Endodermal cell (in vitro differentiated cells): Measurements from ENCODE around the gene SSBP2. TPM values are rescaled to one million over a fixed set of nuclear protein-coding genes. Genes with fewer than 3 reads are reported as not detected.

Experiments used
- DNase-seq: peaks from one replicate; pipeline ENCODE4 v3.0.0-alpha.2; 2017
- H3K27ac ChIP-seq: 2 replicates; pipeline ENCODE4 v1.5.1; 2013; ENCODE audit warnings: mild to moderate bottlenecking, low read depth, low read length, moderate library complexity
- H3K27me3 ChIP-seq: 2 replicates; pipeline ENCODE4 v1.6.1; 2013; ENCODE audit warnings: mild to moderate bottlenecking, low read length, moderate library complexity; ENCODE audit not compliant: insufficient read depth, control insufficient read depth, poor library complexity, severe bottlenecking
- H3K36me3 ChIP-seq: 2 replicates; pipeline ENCODE4 v1.7.0; 2013; ENCODE audit warnings: mild to moderate bottlenecking, low read length, moderate library complexity; ENCODE audit not compliant: control insufficient read depth, insufficient read depth
- H3K4me1 ChIP-seq: one replicate; pipeline ENCODE4 v1.7.0; 2013; ENCODE audit warnings: low read length; ENCODE audit not compliant: control insufficient read depth, insufficient read depth
- H3K4me3 ChIP-seq: 2 replicates; pipeline ENCODE4 v1.5.1; 2013; ENCODE audit warnings: mild to moderate bottlenecking, low read length, moderate library complexity
- H3K9ac ChIP-seq: 2 replicates; pipeline ENCODE4 v1.6.1; 2013; ENCODE audit warnings: mild to moderate bottlenecking, low read length, moderate library complexity; ENCODE audit not compliant: poor library complexity, severe bottlenecking; ENCODE audit errors: extremely low read depth
- H3K9me3 ChIP-seq: 2 replicates; pipeline ENCODE4 v1.6.1; 2013; ENCODE audit warnings: mild to moderate bottlenecking, low read length, moderate library complexity; ENCODE audit not compliant: control insufficient read depth
- H3K27ac Mint-ChIP-seq: 2 replicates; pipeline ENCODE4 v1.8.0; 2020; ENCODE audit warnings: mixed read lengths
- H3K27me3 Mint-ChIP-seq: 2 replicates; pipeline ENCODE4 v1.8.0; 2021; ENCODE audit warnings: mild to moderate bottlenecking, mixed read lengths; ENCODE audit not compliant: insufficient read depth
- H3K36me3 Mint-ChIP-seq: 2 replicates; pipeline ENCODE4 v1.8.0; 2020; ENCODE audit warnings: low read depth, mixed read lengths
- H3K4me1 Mint-ChIP-seq: 2 replicates; pipeline ENCODE4 v1.8.0; 2020; ENCODE audit warnings: mixed read lengths
- H3K4me3 Mint-ChIP-seq: 2 replicates; pipeline ENCODE4 v1.8.0; 2020; ENCODE audit warnings: mild to moderate bottlenecking, moderate library complexity, mixed read lengths
- H3K9me3 Mint-ChIP-seq: 2 replicates; pipeline ENCODE4 v1.8.0; 2020; ENCODE audit warnings: mild to moderate bottlenecking, mixed read lengths
- CTCF ChIP-seq: fragments of 200-600 bp; sonication (generic); conservative IDR thresholded peaks from 2 replicates; pipeline ENCODE4 v1.5.0; 2021; ENCODE audit warnings: antibody characterized with exemption, mild to moderate bottlenecking
- WGBS, 2 experiments: methylation state at CpG; one replicate each; pipeline versions ENCODE4 v1.1.5 to v1.1.7; 2013; ENCODE audit warnings: missing lambda C conversion rate in 2 of 2, mixed read lengths in 1 of 2; ENCODE audit not compliant: insufficient coverage in 1 of 2, insufficient read length in 1 of 2; 5-methylcytosine and 5-hydroxymethylcytosine counted together
- total RNA-seq, 2 donors: library from RNA; stranded (reverse); fragmentation: NEBNext Ultra II Directional in 1 of 2; extraction: Animal tissue kit (Norgen Biotek cat#: 25700) in 1 of 2; gene quantifications; 2 replicates in 1 of 2; 3 replicates in 1 of 2; pipeline ENCODE4 v1.2.1, GENCODE V29; 2021

The SSBP2 gene
- total RNA-seq, 2 donors from 2014 or later: 27.5 to 30.2 TPM

- Histone ChIP-seq H3K4me3 (no peak overlapping the region), H3K9me3 (no peaks in the 10 kb centered on the region), H3K4me1 (no peaks in the 10 kb centered on the region), H3K27me3 (no peaks in the 10 kb centered on the region), H3K36me3 (no peaks in the 10 kb centered on the region), H3K9ac (no peak overlapping the region), H3K27ac (no peak overlapping the region)
- no peak for TF ChIP-seq CTCF
- Mint-ChIP-seq H3K9me3 (peaks cover 6% of the 10 kb centered on the region), H3K4me1 (peaks cover 4% of the 10 kb centered on the region), H3K27ac (no peak overlapping the region), H3K27me3 (peaks cover 2% of the 10 kb centered on the region), H3K36me3 (no peaks in the 10 kb centered on the region), H3K4me3 (no peak overlapping the region)
- 84 to 93% methylated on average over 2 of the region's 2 CpGs for WGBS, 2 experiments
- no peak for DNase-seq
Measured at GRCh38 chr5:81767938-81768337, 17.0 kb upstream of the SSBP2 start.

GRCh38 chr5:81767097-81767496, 16.2 kb upstream of the SSBP2 start:
- no peaks in the 10 kb centered on the region for H3K36me3 Mint-ChIP-seq
- WGBS, 2 experiments: 94 to 95% methylated on average over 5 to 8 of the region's 8 CpGs
- no peak overlapping the region for H3K4me3 Mint-ChIP-seq
- Histone ChIP-seq H3K36me3 (no peaks in the 10 kb centered on the region), H3K27ac (no peak overlapping the region), H3K4me3 (no peak overlapping the region), H3K9me3 (no peaks in the 10 kb centered on the region), H3K27me3 (no peaks in the 10 kb centered on the region), H3K9ac (no peak overlapping the region), H3K4me1 (no peaks in the 10 kb centered on the region)
- no peak for DNase-seq
- peaks cover 5% of the 10 kb centered on the region for H3K4me1 Mint-ChIP-seq
- H3K27me3 Mint-ChIP-seq: peaks cover 2% of the 10 kb centered on the region
- no peak for TF ChIP-seq CTCF
- H3K27ac Mint-ChIP-seq: no peak overlapping the region
- H3K9me3 Mint-ChIP-seq: peaks cover 2% of the 10 kb centered on the region

- no peak overlapping the region for H3K27ac Mint-ChIP-seq
- TF ChIP-seq CTCF: no peak
- Histone ChIP-seq H3K9ac (no peak overlapping the region), H3K27ac (no peak overlapping the region), H3K27me3 (no peaks in the 10 kb centered on the region), H3K4me1 (peaks cover under 1% of the 10 kb centered on the region), H3K9me3 (no peaks in the 10 kb centered on the region), H3K36me3 (no peaks in the 10 kb centered on the region), H3K4me3 (no peak overlapping the region)
- H3K4me3 Mint-ChIP-seq: no peak overlapping the region
- 92% methylated on average over 1 to 7 of the region's 7 CpGs for WGBS, 2 experiments
- peaks cover 5% of the 10 kb centered on the region for H3K4me1 Mint-ChIP-seq
- no peaks in the 10 kb centered on the region for H3K27me3 Mint-ChIP-seq
- no peaks in the 10 kb centered on the region for H3K36me3 Mint-ChIP-seq
- no peaks in the 10 kb centered on the region for H3K9me3 Mint-ChIP-seq
- DNase-seq: no peak
Measured at GRCh38 chr5:81766611-81767010, 15.7 kb upstream of the SSBP2 start.
